Mesenchymal stem cell (in vitro differentiated cells and primary cell): ENCODE measurements around the gene GATA1.

ENCODE experiments used
- DNase-seq: peaks from one replicate; pipeline ENCODE4 v3.0.0-alpha.2; 2013
- H2AFZ ChIP-seq: one replicate; pipeline ENCODE4 v1.6.1; 2013; ENCODE audit warnings: low read depth, mild to moderate bottlenecking, control low read depth, inconsistent platforms, low read length, moderate library complexity
- H2AK5ac ChIP-seq: 2 replicates; pipeline ENCODE4 v1.6.1; 2013; ENCODE audit warnings: low read length, moderate library complexity, mild to moderate bottlenecking, inconsistent platforms; ENCODE audit not compliant: severe bottlenecking
- H2BK120ac ChIP-seq: one replicate; pipeline ENCODE4 v1.6.1; 2013; ENCODE audit warnings: low read depth, mild to moderate bottlenecking, inconsistent platforms, low read length, moderate library complexity
- H2BK12ac ChIP-seq, 2 experiments: one replicate each; pipeline ENCODE4 v1.6.1; 2013; ENCODE audit warnings: inconsistent platforms in 2 of 2, low read length in 2 of 2, mild to moderate bottlenecking in 2 of 2, moderate library complexity in 2 of 2, control low read depth in 1 of 2
- H2BK15ac ChIP-seq: one replicate; pipeline ENCODE4 v1.6.1; 2013; ENCODE audit warnings: mild to moderate bottlenecking, low read depth, inconsistent platforms; ENCODE audit not compliant: poor library complexity, severe bottlenecking
- H2BK5ac ChIP-seq: 2 replicates; pipeline ENCODE4 v1.6.1; 2013; ENCODE audit warnings: low read depth, mild to moderate bottlenecking, low read length, control low read depth, inconsistent platforms; ENCODE audit not compliant: poor library complexity, severe bottlenecking
- H3K14ac ChIP-seq, 2 experiments: one replicate each; pipeline ENCODE4 v1.6.1; 2013; ENCODE audit warnings: inconsistent platforms in 2 of 2, low read length in 2 of 2, control low read depth in 1 of 2, mild to moderate bottlenecking in 1 of 2, moderate library complexity in 1 of 2
- H3K18ac ChIP-seq, 2 experiments: one replicate each; pipeline ENCODE4 v1.6.1; 2013; ENCODE audit warnings: inconsistent platforms in 2 of 2, low read length in 2 of 2, control low read depth in 1 of 2, low read depth in 1 of 2, mild to moderate bottlenecking in 1 of 2
- H3K23ac ChIP-seq, 2 experiments: one replicate each; pipeline ENCODE4 v1.6.1; 2013; ENCODE audit warnings: inconsistent platforms in 2 of 2, low read length in 2 of 2, mild to moderate bottlenecking in 2 of 2, moderate library complexity in 2 of 2, control low read depth in 1 of 2
- H3K27ac ChIP-seq: 2 replicates; pipeline ENCODE4 v1.5.1; 2013; ENCODE audit warnings: mild to moderate bottlenecking, moderate library complexity, low read length, control low read depth, inconsistent platforms; ENCODE audit not compliant: poor library complexity, severe bottlenecking
- H3K27me3 ChIP-seq, 2 experiments: 2 replicates each; pipeline versions ENCODE4 v1.6.1 to v1.7.0; 2013; ENCODE audit warnings: low read length in 2 of 2, mild to moderate bottlenecking in 2 of 2, moderate library complexity in 2 of 2, control low read depth in 1 of 2, inconsistent platforms in 1 of 2; ENCODE audit not compliant: control insufficient read depth in 1 of 2, insufficient read depth in 1 of 2
- H3K36me3 ChIP-seq, 2 experiments: 2 replicates each; pipeline versions ENCODE4 v1.6.1 to v1.7.0; 2013; ENCODE audit warnings: low read length in 2 of 2, control low read depth in 1 of 2, inconsistent platforms in 1 of 2, low read depth in 1 of 2, mild to moderate bottlenecking in 1 of 2; ENCODE audit not compliant: insufficient read depth in 2 of 2, control insufficient read depth in 1 of 2
- H3K4ac ChIP-seq, 2 experiments: one replicate each; pipeline ENCODE4 v1.6.1; 2013; ENCODE audit warnings: inconsistent platforms in 2 of 2, low read length in 2 of 2, mild to moderate bottlenecking in 2 of 2, moderate library complexity in 2 of 2, control low read depth in 1 of 2, low read depth in 1 of 2
- H3K4me1 ChIP-seq: 2 replicates; pipeline ENCODE4 v1.6.1; 2013; ENCODE audit warnings: low read depth, low read length, control low read depth; ENCODE audit not compliant: control insufficient read depth, insufficient read depth
- H3K4me2 ChIP-seq: 2 replicates; pipeline ENCODE4 v1.6.1; 2013; ENCODE audit warnings: low read length, mild to moderate bottlenecking, inconsistent platforms; ENCODE audit not compliant: poor library complexity, severe bottlenecking
- H3K4me3 ChIP-seq, 2 experiments: 2 replicates each; pipeline versions ENCODE4 v1.5.1 to v1.7.0; 2013; ENCODE audit warnings: low read length in 2 of 2, mild to moderate bottlenecking in 2 of 2, control low read depth in 1 of 2, low read depth in 1 of 2; ENCODE audit not compliant: insufficient read depth in 1 of 2
- H3K79me1 ChIP-seq: replicated peaks from 2 replicates; pipeline ENCODE4 v1.6.1; 2013; ENCODE audit warnings: mild to moderate bottlenecking, control low read depth, low read length, inconsistent platforms; ENCODE audit not compliant: poor library complexity, severe bottlenecking
- H3K9ac ChIP-seq: 2 replicates; pipeline ENCODE4 v1.7.0; 2013; ENCODE audit warnings: mild to moderate bottlenecking, low read length, moderate library complexity
- H3K9me3 ChIP-seq: 2 replicates; pipeline ENCODE4 v1.7.0; 2013; ENCODE audit warnings: mild to moderate bottlenecking, low read length; ENCODE audit not compliant: control insufficient read depth
- H4K8ac ChIP-seq: one replicate; pipeline ENCODE4 v1.6.1; 2013; ENCODE audit warnings: inconsistent platforms, mild to moderate bottlenecking, low read length, moderate library complexity
- H4K91ac ChIP-seq: one replicate; pipeline ENCODE4 v1.6.1; 2013; ENCODE audit warnings: mild to moderate bottlenecking, low read length, inconsistent platforms
- WGBS: methylation state at CpG from one replicate; pipeline ENCODE4 v1.1.7; 2013; ENCODE audit warnings: mixed read lengths; 5-methylcytosine and 5-hydroxymethylcytosine counted together

GATA1 gene

GRCh38 chrX:48794340-48794910, 8.0 kb downstream of the GATA1 start:
- H3K4me3 ChIP-seq: no peak overlapping the region

DNA sequence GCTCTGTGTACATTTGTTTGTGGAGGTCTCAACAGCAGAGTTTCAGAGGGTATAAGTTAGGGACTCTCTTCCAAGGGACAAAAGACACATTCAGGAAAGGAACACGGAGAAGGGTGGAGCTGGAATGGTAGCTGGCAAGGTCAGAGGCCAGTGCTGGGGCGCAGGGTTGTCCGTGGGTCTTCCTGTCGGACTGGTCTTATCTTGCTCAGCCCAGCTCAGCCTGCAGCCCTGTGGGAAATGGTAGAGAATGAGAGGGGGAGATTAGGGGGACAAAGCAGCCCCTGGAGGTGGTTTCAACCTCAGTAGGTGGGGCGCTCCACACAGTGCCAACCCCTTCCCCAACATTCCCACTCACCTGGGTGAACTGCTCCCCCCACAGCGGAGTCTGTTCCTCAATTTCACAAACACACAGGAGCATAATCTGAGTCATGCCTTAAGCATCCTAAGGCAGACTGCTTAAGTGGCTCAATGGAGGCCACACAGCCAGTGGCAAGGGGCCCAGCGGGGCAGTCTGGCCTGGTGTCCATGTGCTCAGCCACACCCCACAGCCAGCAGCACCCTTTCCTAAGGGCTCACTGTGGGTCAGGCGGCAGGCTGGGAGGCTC, 8.6 kb downstream of the GATA1 start:
- no peak overlapping the region for H2BK5ac ChIP-seq
- H2AK5ac ChIP-seq: no peak overlapping the region
- H3K4me2 ChIP-seq: no peak overlapping the region
- no peaks in the 10 kb centered on the region for H3K9me3 ChIP-seq
- H3K9ac ChIP-seq: no peak overlapping the region
- H3K4me1 ChIP-seq: peaks cover 10% of the 10 kb centered on the region
- no peak overlapping the region for H3K4ac ChIP-seq
- H2BK15ac ChIP-seq: no peak overlapping the region
- H4K8ac ChIP-seq: peak overlapping the region; percentile 82
- peak overlapping the region in 1 of 2 experiments; percentile 21 for H3K18ac ChIP-seq
- no peaks in the 10 kb centered on the region for H3K79me1 ChIP-seq
- H2AFZ ChIP-seq: no peak overlapping the region
- peak overlapping the region in 1 of 2 experiments; percentile 59 for H2BK12ac ChIP-seq
- H3K36me3 ChIP-seq: no peaks in the 10 kb centered on the region
- H3K23ac ChIP-seq: no peak overlapping the region
- H4K91ac ChIP-seq: peak overlapping the region; percentile 34
- H3K4me3 ChIP-seq: no peak overlapping the region
- WGBS: 18% methylated on average over 3 of the region's 8 CpGs
- no peak overlapping the region for H2BK120ac ChIP-seq
- H3K27me3 ChIP-seq: peaks cover 0 to 59% of the 10 kb centered on the region in 2 experiments
- no peak overlapping the region for H3K14ac ChIP-seq
- H3K27ac ChIP-seq: no peak overlapping the region
- peak; percentile 67 for DNase-seq

More at GRCh38 chrX:48794340-48794910, 8.0 kb downstream of the GATA1 start:
- DNase-seq: no peak
- Histone ChIP-seq H3K36me3 (no peaks in the 10 kb centered on the region), H4K91ac (no peak overlapping the region), H3K4me1 (peaks cover 10% of the 10 kb centered on the region), H3K23ac (no peak overlapping the region), H2BK12ac (peak overlapping the region in 1 of 2 experiments; percentile 86), H3K9me3 (no peaks in the 10 kb centered on the region), H3K27ac (no peak overlapping the region), H3K79me1 (no peaks in the 10 kb centered on the region), H3K9ac (no peak overlapping the region), H2BK15ac (no peak overlapping the region), H2BK120ac (no peak overlapping the region), H3K27me3 (peaks cover 0 to 65% of the 10 kb centered on the region in 2 experiments), H2AFZ (no peak overlapping the region), H3K4me2 (no peak overlapping the region), H3K14ac (no peak overlapping the region), H4K8ac (no peak overlapping the region), H3K18ac (no peak overlapping the region), H2AK5ac (no peak overlapping the region), H3K4ac (no peak overlapping the region), H2BK5ac (no peak overlapping the region)
- WGBS: 95% methylated on average over 12 of the region's 12 CpGs

GRCh38 chrX:48798318-48798717, 11.9 kb downstream of the GATA1 start:
- Histone ChIP-seq H3K36me3 (no peaks in the 10 kb centered on the region), H2BK5ac (no peak overlapping the region)

DNA sequence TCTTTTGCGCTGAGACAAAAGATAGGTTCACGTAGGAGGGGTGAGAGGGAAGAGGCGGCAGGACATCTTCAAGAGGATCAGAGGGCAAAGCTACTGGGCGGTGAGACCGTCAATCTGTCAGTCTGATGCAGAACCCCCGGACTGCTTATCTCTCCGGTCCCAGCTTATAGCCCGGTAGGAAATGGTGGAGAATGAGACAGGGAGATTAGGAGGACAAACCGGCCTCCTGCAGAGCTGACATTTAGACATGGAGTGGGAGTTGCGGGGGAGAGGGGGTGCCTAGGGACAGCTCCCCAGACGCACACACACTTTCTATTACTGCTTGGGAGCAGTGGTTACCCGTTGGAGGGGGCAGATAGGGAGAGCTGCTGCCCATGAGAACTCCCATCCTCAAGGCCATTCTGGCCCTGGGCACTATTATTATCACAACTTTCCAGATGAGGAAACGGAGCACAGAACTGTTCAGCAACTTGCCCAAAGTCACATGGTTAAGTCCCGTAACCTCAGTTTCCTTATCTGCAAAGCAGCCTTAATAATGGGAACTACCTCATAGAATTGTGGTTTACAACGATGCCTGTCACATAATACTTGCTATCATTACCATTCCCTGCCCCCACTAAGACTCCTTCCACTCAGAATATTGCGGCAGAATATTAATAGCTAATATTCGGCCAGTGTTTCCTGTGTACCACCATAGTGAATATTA, 14.3 kb downstream of the GATA1 start:
- Histone ChIP-seq H2BK15ac (peak overlapping the region; percentile 26), H3K4me3 (peak overlapping the region; percentile 80 to 81), H4K91ac (peak overlapping the region; percentile 68), H3K27me3 (peaks cover 0 to 20% of the 10 kb centered on the region in 2 experiments), H2BK5ac (no peak overlapping the region), H3K14ac (no peak overlapping the region), H3K4ac (peak overlapping the region in 1 of 2 experiments; percentile 80), H2BK120ac (no peak overlapping the region), H3K79me1 (peaks cover 7% of the 10 kb centered on the region), H2BK12ac (no peak overlapping the region), H3K36me3 (peaks cover 7 to 9% of the 10 kb centered on the region in 2 experiments), H3K9me3 (no peaks in the 10 kb centered on the region), H4K8ac (peak overlapping the region; percentile 91), H3K4me1 (peaks cover 5% of the 10 kb centered on the region), H2AFZ (peak overlapping the region; percentile 53), H3K23ac (no peak overlapping the region), H3K9ac (peak overlapping the region; percentile 90), H3K18ac (peak overlapping the region; percentile 21 to 70), H3K27ac (peak overlapping the region; percentile 76), H2AK5ac (peak overlapping the region; percentile 48), H3K4me2 (peak overlapping the region; percentile 66)
- no peak for DNase-seq
- 41% methylated on average over 15 of the region's 17 CpGs for WGBS

More at GRCh38 chrX:48798318-48798717, 11.9 kb downstream of the GATA1 start:
- H3K14ac ChIP-seq: no peak overlapping the region
- no peak for DNase-seq
- peaks cover 0 to 34% of the 10 kb centered on the region in 2 experiments for H3K27me3 ChIP-seq
- no peak overlapping the region for H2AFZ ChIP-seq
- H2AK5ac ChIP-seq: no peak overlapping the region
- no CpG with 5 or more reads among the region's 2 CpGs for WGBS
- no peak overlapping the region for H2BK15ac ChIP-seq
- peaks cover 1% of the 10 kb centered on the region for H3K79me1 ChIP-seq
- H4K8ac ChIP-seq: no peak overlapping the region
- H3K18ac ChIP-seq: no peak overlapping the region
- no peaks in the 10 kb centered on the region for H3K9me3 ChIP-seq
- no peak overlapping the region for H2BK12ac ChIP-seq
- H2BK120ac ChIP-seq: no peak overlapping the region
- H3K4ac ChIP-seq: no peak overlapping the region
- H3K4me3 ChIP-seq: no peak overlapping the region
- H3K4me2 ChIP-seq: no peak overlapping the region
- peaks cover 14% of the 10 kb centered on the region for H3K4me1 ChIP-seq
- no peak overlapping the region for H3K23ac ChIP-seq
- H3K9ac ChIP-seq: no peak overlapping the region
- no peak overlapping the region for H3K27ac ChIP-seq
- no peak overlapping the region for H4K91ac ChIP-seq
